ENCODE measurements around the gene MOB3A. TPM values are rescaled to one million over a fixed set of nuclear protein-coding genes. Genes with fewer than 3 reads are reported as not detected.

Gene MOB3A
- total and polyA plus RNA-seq, 2 of the 8 experiments (the other 6 are each of a cell fraction or from before 2014, with no cell fraction given) = 9.2 to 9.6 TPM

GRCh38 chr19:2058570-2059421 is 37.3 kb downstream of the MOB3A start (continued):
- TF ChIP-seq SIX5 (IDR thresholded peaks at IDR 0.05; ENCODE audit: low read depth, low read length) (no peak), CHD1 (IDR thresholded peaks at IDR 0.05; ENCODE audit: low read depth, low read length) (no peak), RFX5 (IDR thresholded peaks at IDR 0.05; ENCODE audit: borderline replicate concordance, low read depth, low read length) (no peak), CTBP2 (IDR thresholded peaks at IDR 0.05; ENCODE audit: borderline replicate concordance, insufficient read depth, insufficient read length, low read length) (no peak), CREB1 (IDR thresholded peaks at IDR 0.05) (no peak), CBX5 (IDR thresholded peaks at IDR 0.05; ENCODE audit: low read depth, low read length) (no peak), GABPA (IDR thresholded peaks at IDR 0.05; ENCODE audit: borderline replicate concordance, insufficient read depth, low read length) (no peak), NANOG (IDR thresholded peaks at IDR 0.05; ENCODE audit: insufficient read depth, low read depth, low read length, poor library complexity, severe bottlenecking) (no peak), FOSL1 (IDR thresholded peaks at IDR 0.05; ENCODE audit: insufficient read depth, low read depth, low read length) (no peak), CHD2 (IDR thresholded peaks at IDR 0.05; ENCODE audit: low read length) (no peak), BACH1 (IDR thresholded peaks at IDR 0.05; ENCODE audit: low read length) (no peak)
- TF ChIP-seq, protein P1, sequence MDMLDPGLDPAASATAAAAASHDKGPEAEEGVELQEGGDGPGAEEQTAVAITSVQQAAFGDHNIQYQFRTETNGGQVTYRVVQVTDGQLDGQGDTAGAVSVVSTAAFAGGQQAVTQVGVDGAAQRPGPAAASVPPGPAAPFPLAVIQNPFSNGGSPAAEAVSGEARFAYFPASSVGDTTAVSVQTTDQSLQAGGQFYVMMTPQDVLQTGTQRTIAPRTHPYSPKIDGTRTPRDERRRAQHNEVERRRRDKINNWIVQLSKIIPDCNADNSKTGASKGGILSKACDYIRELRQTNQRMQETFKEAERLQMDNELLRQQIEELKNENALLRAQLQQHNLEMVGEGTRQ (IDR thresholded peaks at IDR 0.05; ENCODE audit: low read length) = no peak
- TF ChIP-seq, protein P2, sequence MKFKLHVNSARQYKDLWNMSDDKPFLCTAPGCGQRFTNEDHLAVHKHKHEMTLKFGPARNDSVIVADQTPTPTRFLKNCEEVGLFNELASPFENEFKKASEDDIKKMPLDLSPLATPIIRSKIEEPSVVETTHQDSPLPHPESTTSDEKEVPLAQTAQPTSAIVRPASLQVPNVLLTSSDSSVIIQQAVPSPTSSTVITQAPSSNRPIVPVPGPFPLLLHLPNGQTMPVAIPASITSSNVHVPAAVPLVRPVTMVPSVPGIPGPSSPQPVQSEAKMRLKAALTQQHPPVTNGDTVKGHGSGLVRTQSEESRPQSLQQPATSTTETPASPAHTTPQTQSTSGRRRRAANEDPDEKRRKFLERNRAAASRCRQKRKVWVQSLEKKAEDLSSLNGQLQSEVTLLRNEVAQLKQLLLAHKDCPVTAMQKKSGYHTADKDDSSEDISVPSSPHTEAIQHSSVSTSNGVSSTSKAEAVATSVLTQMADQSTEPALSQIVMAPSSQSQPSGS (IDR thresholded peaks at IDR 0.05; ENCODE audit: low read length) = no peak

Data from H1 (cell line).